ENCODE measurements around the gene CDC6. TPM values are rescaled to one million over a fixed set of nuclear protein-coding genes. Genes with fewer than 3 reads are reported as not detected.

The CDC6 gene
- total and polyA plus RNA-seq, 2 donors (not counting 3 experiments of a cell fraction or from before 2014, with no cell fraction given) = 15.5 to 55.2 TPM

DNA sequence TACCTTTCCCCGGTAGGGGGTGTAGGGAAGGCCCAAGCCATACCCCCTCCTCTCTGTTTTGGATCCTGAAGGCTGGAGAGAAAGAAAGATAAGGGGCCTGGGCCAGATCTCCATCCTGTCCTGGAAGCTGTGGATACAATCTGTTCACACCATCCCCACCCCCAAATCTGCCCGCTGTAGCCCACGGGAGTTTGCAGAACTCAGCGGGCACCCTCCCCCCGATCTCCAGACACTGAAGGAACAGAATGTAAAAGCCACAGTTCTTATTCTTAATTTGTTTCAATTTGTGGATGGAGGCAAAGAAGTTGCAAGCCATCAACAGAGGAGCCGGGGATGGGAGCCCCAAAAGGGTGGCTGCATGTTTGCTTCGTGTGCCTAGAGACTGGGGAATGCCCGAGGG, 49.7 kb downstream of the CDC6 start:
- Histone ChIP-seq H3K9ac (replicated peaks; ENCODE audit: extremely low read depth, insufficient read depth, low read length) (no peak overlapping the region), H3K9me1 (replicated peaks; ENCODE audit: control insufficient read depth, extremely low read depth, insufficient read depth, low read length) (no peaks in the 10 kb centered on the region), H3K27me3 (ENCODE audit: control insufficient read depth in 2 of 2, insufficient read depth in 2 of 2, low read length in 2 of 2) (no peaks in the 10 kb centered on the region), H4K20me1 (replicated peaks; ENCODE audit: control insufficient read depth, extremely low read depth, insufficient read depth, low read length) (no peaks in the 10 kb centered on the region), H3K27ac (ENCODE audit: insufficient read depth, low read depth, low read length) (no peak overlapping the region), H3K4me1 (ENCODE audit: control insufficient read depth, extremely low read depth, insufficient read depth, low read length) (peaks cover 20% of the 10 kb centered on the region), H3K36me3 (ENCODE audit: control insufficient read depth in 2 of 2, extremely low read depth in 1 of 2, insufficient read depth in 2 of 2, low read length in 2 of 2) (peaks cover 0 to 1% of the 10 kb centered on the region in 2 experiments), H3K4me3 (replicated peaks in 1 of 3; ENCODE audit: insufficient read depth in 1 of 3, low read depth in 1 of 3, low read length in 3 of 3) (no peak overlapping the region), H3K79me2 (ENCODE audit: control insufficient read depth, insufficient read depth, low read length) (peaks cover 42% of the 10 kb centered on the region), H3K4me2 (ENCODE audit: insufficient read depth, low read length) (no peak overlapping the region), H3K9me3 (replicated peaks; ENCODE audit: control insufficient read depth, insufficient read depth, low read length) (no peaks in the 10 kb centered on the region), H2AFZ (ENCODE audit: low read depth, low read length) (no peak overlapping the region)
- TF ChIP-seq, protein P1, sequence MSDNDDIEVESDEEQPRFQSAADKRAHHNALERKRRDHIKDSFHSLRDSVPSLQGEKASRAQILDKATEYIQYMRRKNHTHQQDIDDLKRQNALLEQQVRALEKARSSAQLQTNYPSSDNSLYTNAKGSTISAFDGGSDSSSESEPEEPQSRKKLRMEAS (IDR thresholded peaks at IDR 0.05; ENCODE audit: insufficient read depth, insufficient read length) = no peak
- TF ChIP-seq GATA2 (IDR thresholded peaks at IDR 0.05; ENCODE audit: insufficient read depth, insufficient read length, low read depth, low read length) (no peak), MYC (IDR thresholded peaks at IDR 0.05; ENCODE audit: low read depth, low read length) (no peak), JUN (IDR thresholded peaks at IDR 0.05; ENCODE audit: borderline replicate concordance, insufficient read depth, insufficient read length, low read depth) (no peak), FOS (IDR thresholded peaks at IDR 0.05; ENCODE audit: borderline replicate concordance, insufficient read depth, low read length) (no peak), POLR2AphosphoS5 (IDR thresholded peaks at IDR 0.05; ENCODE audit: insufficient read depth, low read depth, low read length) (no peak), POLR2A (IDR thresholded peaks at IDR 0.05; ENCODE audit: low read depth, low read length) (no peak), EZH2 (IDR thresholded peaks at IDR 0.05; ENCODE audit: borderline replicate concordance, low read depth, low read length, severe bottlenecking) (no peak)
- TF ChIP-seq, protein P2, sequence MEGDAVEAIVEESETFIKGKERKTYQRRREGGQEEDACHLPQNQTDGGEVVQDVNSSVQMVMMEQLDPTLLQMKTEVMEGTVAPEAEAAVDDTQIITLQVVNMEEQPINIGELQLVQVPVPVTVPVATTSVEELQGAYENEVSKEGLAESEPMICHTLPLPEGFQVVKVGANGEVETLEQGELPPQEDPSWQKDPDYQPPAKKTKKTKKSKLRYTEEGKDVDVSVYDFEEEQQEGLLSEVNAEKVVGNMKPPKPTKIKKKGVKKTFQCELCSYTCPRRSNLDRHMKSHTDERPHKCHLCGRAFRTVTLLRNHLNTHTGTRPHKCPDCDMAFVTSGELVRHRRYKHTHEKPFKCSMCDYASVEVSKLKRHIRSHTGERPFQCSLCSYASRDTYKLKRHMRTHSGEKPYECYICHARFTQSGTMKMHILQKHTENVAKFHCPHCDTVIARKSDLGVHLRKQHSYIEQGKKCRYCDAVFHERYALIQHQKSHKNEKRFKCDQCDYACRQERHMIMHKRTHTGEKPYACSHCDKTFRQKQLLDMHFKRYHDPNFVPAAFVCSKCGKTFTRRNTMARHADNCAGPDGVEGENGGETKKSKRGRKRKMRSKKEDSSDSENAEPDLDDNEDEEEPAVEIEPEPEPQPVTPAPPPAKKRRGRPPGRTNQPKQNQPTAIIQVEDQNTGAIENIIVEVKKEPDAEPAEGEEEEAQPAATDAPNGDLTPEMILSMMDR (IDR thresholded peaks at IDR 0.05; ENCODE audit: extremely low read depth in 1 of 2, insufficient read depth in 1 of 2, low read depth in 1 of 2, low read length in 2 of 2) = no peak
- no peak for FAIRE-seq
- DNase-seq (ENCODE audit: low read depth, low spot score) = no peak
- dilution Hi-C loops (cut with MboI; ENCODE audit: extremely low pct_ligation_motif_present, low sequenced_read_pairs) = no loop called here
- CTCF ChIA-PET = interaction anchor here (0.9 to 1.0 kb wide), 2 partner anchors 12 to 34 kb away, joined by 3 read pairs; no protein-coding TSS in a partner anchor
- POLR2A ChIA-PET = no interaction called here
- no TSS peak for BruUV-seq (replicated peaks)
- intact Hi-C loops (cut with micrococcal nuclease) = no loop called here

Measured in endothelial cell of umbilical vein (primary cell).